Endodermal cell (in vitro differentiated cells): ENCODE measurements around the gene ADNP2. TPM values are rescaled to one million over a fixed set of nuclear protein-coding genes. Genes with fewer than 3 reads are reported as not detected.

Source experiments
- DNase-seq: peaks from one replicate; pipeline ENCODE4 v3.0.0-alpha.2; 2017
- H3K27ac ChIP-seq: 2 replicates; pipeline ENCODE4 v1.5.1; 2013; ENCODE audit warnings: mild to moderate bottlenecking, low read depth, low read length, moderate library complexity
- H3K27me3 ChIP-seq: 2 replicates; pipeline ENCODE4 v1.6.1; 2013; ENCODE audit warnings: mild to moderate bottlenecking, low read length, moderate library complexity; ENCODE audit not compliant: insufficient read depth, control insufficient read depth, poor library complexity, severe bottlenecking
- H3K36me3 ChIP-seq: 2 replicates; pipeline ENCODE4 v1.7.0; 2013; ENCODE audit warnings: mild to moderate bottlenecking, low read length, moderate library complexity; ENCODE audit not compliant: control insufficient read depth, insufficient read depth
- H3K4me1 ChIP-seq: one replicate; pipeline ENCODE4 v1.7.0; 2013; ENCODE audit warnings: low read length; ENCODE audit not compliant: control insufficient read depth, insufficient read depth
- H3K4me3 ChIP-seq: 2 replicates; pipeline ENCODE4 v1.5.1; 2013; ENCODE audit warnings: mild to moderate bottlenecking, low read length, moderate library complexity
- H3K9ac ChIP-seq: 2 replicates; pipeline ENCODE4 v1.6.1; 2013; ENCODE audit warnings: mild to moderate bottlenecking, low read length, moderate library complexity; ENCODE audit not compliant: poor library complexity, severe bottlenecking; ENCODE audit errors: extremely low read depth
- H3K9me3 ChIP-seq: 2 replicates; pipeline ENCODE4 v1.6.1; 2013; ENCODE audit warnings: mild to moderate bottlenecking, low read length, moderate library complexity; ENCODE audit not compliant: control insufficient read depth
- H3K27ac Mint-ChIP-seq: 2 replicates; pipeline ENCODE4 v1.8.0; 2020; ENCODE audit warnings: mixed read lengths
- H3K27me3 Mint-ChIP-seq: 2 replicates; pipeline ENCODE4 v1.8.0; 2021; ENCODE audit warnings: mild to moderate bottlenecking, mixed read lengths; ENCODE audit not compliant: insufficient read depth
- H3K36me3 Mint-ChIP-seq: 2 replicates; pipeline ENCODE4 v1.8.0; 2020; ENCODE audit warnings: low read depth, mixed read lengths
- H3K4me1 Mint-ChIP-seq: 2 replicates; pipeline ENCODE4 v1.8.0; 2020; ENCODE audit warnings: mixed read lengths
- H3K4me3 Mint-ChIP-seq: 2 replicates; pipeline ENCODE4 v1.8.0; 2020; ENCODE audit warnings: mild to moderate bottlenecking, moderate library complexity, mixed read lengths
- H3K9me3 Mint-ChIP-seq: 2 replicates; pipeline ENCODE4 v1.8.0; 2020; ENCODE audit warnings: mild to moderate bottlenecking, mixed read lengths
- CTCF ChIP-seq: fragments of 200-600 bp; sonication (generic); conservative IDR thresholded peaks from 2 replicates; pipeline ENCODE4 v1.5.0; 2021; ENCODE audit warnings: antibody characterized with exemption, mild to moderate bottlenecking
- WGBS, 2 experiments: methylation state at CpG; one replicate each; pipeline versions ENCODE4 v1.1.5 to v1.1.7; 2013; ENCODE audit warnings: missing lambda C conversion rate in 2 of 2, mixed read lengths in 1 of 2; ENCODE audit not compliant: insufficient coverage in 1 of 2, insufficient read length in 1 of 2; 5-methylcytosine and 5-hydroxymethylcytosine counted together
- total RNA-seq, 2 donors: library from RNA; stranded (reverse); fragmentation: NEBNext Ultra II Directional in 1 of 2; extraction: Animal tissue kit (Norgen Biotek cat#: 25700) in 1 of 2; gene quantifications; 2 replicates in 1 of 2; 3 replicates in 1 of 2; pipeline ENCODE4 v1.2.1, GENCODE V29; 2021

The ADNP2 gene
- total RNA-seq, 2 donors from 2014 or later = 38.4 to 51.0 TPM

GRCh38 chr18:80105369-80106167 lies 3.5 kb upstream of the ADNP2 start:
- no peak overlapping the region for H3K27ac ChIP-seq
- Mint-ChIP-seq H3K36me3 (peaks cover under 1% of the 10 kb centered on the region), H3K27ac (no peak overlapping the region), H3K4me3 (no peak overlapping the region), H3K27me3 (no peaks in the 10 kb centered on the region), H3K4me1 (peaks cover 40% of the 10 kb centered on the region), H3K9me3 (no peaks in the 10 kb centered on the region)
- no peak for DNase-seq
- 92 to 96% methylated on average over 9 to 13 of the region's 13 CpGs for WGBS, 2 experiments
- H3K9ac ChIP-seq = no peak overlapping the region
- TF ChIP-seq CTCF = no peak
- peaks cover 13% of the 10 kb centered on the region for H3K4me1 ChIP-seq
- peaks cover 4% of the 10 kb centered on the region for H3K9me3 ChIP-seq
- H3K4me3 ChIP-seq = no peak overlapping the region
- H3K36me3 ChIP-seq = peaks cover under 1% of the 10 kb centered on the region
- H3K27me3 ChIP-seq = no peaks in the 10 kb centered on the region

GRCh38 chr18:80106482-80107051 lies 2.5 kb upstream of the ADNP2 start:
- Histone ChIP-seq H3K4me1 (peaks cover 13% of the 10 kb centered on the region), H3K36me3 (peaks cover 8% of the 10 kb centered on the region), H3K27ac (no peak overlapping the region), H3K9me3 (peaks cover 4% of the 10 kb centered on the region), H3K9ac (no peak overlapping the region), H3K4me3 (no peak overlapping the region), H3K27me3 (no peaks in the 10 kb centered on the region)
- peaks cover 3% of the 10 kb centered on the region for H3K36me3 Mint-ChIP-seq
- H3K4me1 Mint-ChIP-seq = peaks cover 42% of the 10 kb centered on the region
- H3K27ac Mint-ChIP-seq = no peak overlapping the region
- H3K4me3 Mint-ChIP-seq = no peak overlapping the region
- no peak for DNase-seq
- WGBS, 2 experiments = 84% methylated on average over 6 of the region's 6 CpGs; no CpG with 5 or more reads in 1 of the 2 experiments
- TF ChIP-seq CTCF = no peak
- H3K9me3 Mint-ChIP-seq = no peaks in the 10 kb centered on the region
- no peaks in the 10 kb centered on the region for H3K27me3 Mint-ChIP-seq

- Mint-ChIP-seq H3K27me3 (no peaks in the 10 kb centered on the region), H3K27ac (no peak overlapping the region), H3K9me3 (no peaks in the 10 kb centered on the region), H3K36me3 (peaks cover 3% of the 10 kb centered on the region), H3K4me1 (peaks cover 43% of the 10 kb centered on the region), H3K4me3 (no peak overlapping the region)
- peaks cover 13% of the 10 kb centered on the region for H3K4me1 ChIP-seq
- H3K27me3 ChIP-seq = no peaks in the 10 kb centered on the region
- H3K36me3 ChIP-seq = peaks cover 8% of the 10 kb centered on the region
- no peak for DNase-seq
- no peak overlapping the region for H3K27ac ChIP-seq
- no peak overlapping the region for H3K4me3 ChIP-seq
- no peak for TF ChIP-seq CTCF
- WGBS, 2 experiments = 89% methylated on average over 10 of the region's 10 CpGs; no CpG with 5 or more reads in 1 of the 2 experiments
- peaks cover 4% of the 10 kb centered on the region for H3K9me3 ChIP-seq
- H3K9ac ChIP-seq = no peak overlapping the region
Measured at GRCh38 chr18:80107426-80107825, 1.6 kb upstream of the ADNP2 start.
